AML-193 (cell line): Measurements from ENCODE around the gene HOXB8.
A peak's percentile ranks its signal among the peaks of the same experiment; 100 is the strongest.

Experiments
- DNase-seq, 2 experiments: peaks; one replicate each; lab custom pipeline; 2025; lab: John Stamatoyannopoulos, UW

The HOXB8 gene

GRCh38 chr17:48615047-48615962 is at the start of gene HOXB8:
Gene HOXB8, minus strand, starts transcription at chr17:48615292. Its CDS starts 588 bp downstream, at chr17:48614704.
- DNase-seq: no peak

GRCh38 chr17:48663134-48663924 is 48.2 kb upstream of the HOXB8 start:
- DNase-seq: peak in 1 of 2 experiments; percentile 6

- DNase-seq: no peak
Measured at GRCh38 chr17:48655913-48656312, 40.8 kb upstream of the HOXB8 start.

GRCh38 chr17:48649741-48650140 is 34.6 kb upstream of the HOXB8 start:
- DNase-seq: no peak

- no peak for DNase-seq
Measured at GRCh38 chr17:48647963-48648245, 32.8 kb upstream of the HOXB8 start.

- DNase-seq: no peak
Measured at GRCh38 chr17:48647103-48647962, 32.2 kb upstream of the HOXB8 start.

- no peak for DNase-seq
Measured at GRCh38 chr17:48646183-48647102, 31.4 kb upstream of the HOXB8 start.

- DNase-seq: no peak
Measured at GRCh38 chr17:48645639-48646182, 30.6 kb upstream of the HOXB8 start.

GRCh38 chr17:48644910-48645557 is 29.9 kb upstream of the HOXB8 start:
- DNase-seq: no peak

GRCh38 chr17:48644159-48644558 is 29.1 kb upstream of the HOXB8 start:
- DNase-seq: no peak

GRCh38 chr17:48643697-48644012 is 28.6 kb upstream of the HOXB8 start:
- no peak for DNase-seq

GRCh38 chr17:48642843-48643696 is 28.0 kb upstream of the HOXB8 start:
- DNase-seq: no peak

- DNase-seq: no peak
Measured at GRCh38 chr17:48642059-48642842, 27.2 kb upstream of the HOXB8 start.

GRCh38 chr17:48641541-48642058 is 26.5 kb upstream of the HOXB8 start:
- DNase-seq: no peak

- no peak for DNase-seq
Measured at GRCh38 chr17:48640858-48641180, 25.7 kb upstream of the HOXB8 start.

- no peak for DNase-seq
Measured at GRCh38 chr17:48639982-48640857, 25.1 kb upstream of the HOXB8 start.

- no peak for DNase-seq
Measured at GRCh38 chr17:48639136-48639535, 24.0 kb upstream of the HOXB8 start.
